Measurements from ENCODE around the gene SHISA4.

GRCh38 chr1:201916649-201917249 is 28.1 kb downstream of the SHISA4 start:
- TF ChIP-seq SMC3 (conservative IDR thresholded peaks at IDR 0.05; ENCODE audit: poor library complexity) (no peak), CTCF (IDR thresholded peaks at IDR 0.05; ENCODE audit: poor library complexity, severe bottlenecking) (no peak), MXI1 (conservative IDR thresholded peaks at IDR 0.05; ENCODE audit: poor library complexity, severe bottlenecking) (no peak), EZH2 (IDR thresholded peaks at IDR 0.05; ENCODE audit: borderline replicate concordance, insufficient read depth, low read length, poor library complexity, severe bottlenecking) (no peak), POLR2AphosphoS5 (IDR thresholded peaks at IDR 0.05) (no peak), TAF1 (IDR thresholded peaks at IDR 0.05; ENCODE audit: low read depth) (no peak), EP300 (conservative IDR thresholded peaks at IDR 0.05; ENCODE audit: poor library complexity, severe bottlenecking) (no peak), REST (IDR thresholded peaks at IDR 0.05; ENCODE audit: borderline replicate concordance) (no peak), RAD21 (conservative IDR thresholded peaks at IDR 0.05) (no peak)
